Stomach (tissue), 4 donors: ENCODE measurements around the gene NCAPG2.

Experiments used
- CTCF ChIP-seq, 7 experiments: fragments of 450-650 bp in 4 of 7; fragments of 200-600 bp in 3 of 7; sonication (generic) in 3 of 7; IDR thresholded peaks; one replicate each; pipeline ENCODE4 v1.5.1; 2016 to 2019; ENCODE audit warnings: antibody characterized with exemption in 7 of 7, control low read depth in 2 of 7, mild to moderate bottlenecking in 1 of 7
- POLR2AphosphoS5 ChIP-seq, 3 donors: sonication (generic); formaldehyde crosslinking; IDR thresholded peaks; one replicate each; pipeline ENCODE4 v1.6.1; 2016; ENCODE audit warnings: antibody characterized with exemption in 3 of 3

- TF ChIP-seq POLR2AphosphoS5 (IDR thresholded peaks at IDR 0.05) (no peak), CTCF (IDR thresholded peaks at IDR 0.05) (no peak)
Observed at GRCh38 chr7:158731761-158732160, 27.2 kb upstream of the NCAPG2 start.
